ENCODE results near the gene DOCK1.

The DOCK1 gene

GRCh38 chr10:127150136-127150535 is 244.9 kb downstream of the DOCK1 start:
- TF ChIP-seq CTCF (IDR thresholded peaks at IDR 0.05; ENCODE audit: insufficient read depth, low read depth, low read length, missing control alignments), result no peak
- DNase-seq (ENCODE audit: low read depth), result peak; percentile 29
- no peak overlapping the region for H3K4me3 ChIP-seq (ENCODE audit: low read length)

GRCh38 chr10:127151541-127151940 is 246.3 kb downstream of the DOCK1 start:
- no peak overlapping the region for H3K4me3 ChIP-seq (ENCODE audit: low read length)
- DNase-seq (ENCODE audit: low read depth), result peak; percentile 59
- no peak for TF ChIP-seq CTCF (IDR thresholded peaks at IDR 0.05; ENCODE audit: insufficient read depth, low read depth, low read length, missing control alignments)

- peak; percentile 76 for DNase-seq (ENCODE audit: low read depth)
- no peak for TF ChIP-seq CTCF (IDR thresholded peaks at IDR 0.05; ENCODE audit: insufficient read depth, low read depth, low read length, missing control alignments)
Observed at GRCh38 chr10:127151981-127152699, 246.9 kb downstream of the DOCK1 start.

GRCh38 chr10:127153181-127153580 is 248.0 kb downstream of the DOCK1 start:
- no peak overlapping the region for H3K4me3 ChIP-seq (ENCODE audit: low read length)
- TF ChIP-seq CTCF (IDR thresholded peaks at IDR 0.05; ENCODE audit: insufficient read depth, low read depth, low read length, missing control alignments), result no peak
- DNase-seq (ENCODE audit: low read depth), result no peak

More at GRCh38 chr10:127151981-127152699, 246.9 kb downstream of the DOCK1 start:
- no peak overlapping the region for H3K4me3 ChIP-seq (ENCODE audit: low read length)

- H3K4me3 ChIP-seq (ENCODE audit: low read length), result no peak overlapping the region
- no peak for TF ChIP-seq CTCF (IDR thresholded peaks at IDR 0.05; ENCODE audit: insufficient read depth, low read depth, low read length, missing control alignments)
- DNase-seq (ENCODE audit: low read depth), result no peak
Observed at GRCh38 chr10:127154831-127155620, 249.8 kb downstream of the DOCK1 start.

- no peak overlapping the region for H3K4me3 ChIP-seq (ENCODE audit: low read length)
- no peak for TF ChIP-seq CTCF (IDR thresholded peaks at IDR 0.05; ENCODE audit: insufficient read depth, low read depth, low read length, missing control alignments)
- DNase-seq (ENCODE audit: low read depth), result no peak
Observed at GRCh38 chr10:127157089-127157488, 251.9 kb downstream of the DOCK1 start.

Data from epithelial cell of esophagus (primary cell).